HS-5 (cell line): Measurements from ENCODE around the gene ATP2C2.
"Not testable (repeated sequence)": the region's sequence is repeated elsewhere in the genome, so short reads cannot be mapped to it uniquely, and the experiment has no call there.

Experiments
- DNase-seq: peaks from one replicate; pipeline ENCODE4 v3.0.0-alpha.2; 2012; ENCODE audit warnings: low read depth

Gene ATP2C2

GRCh38 chr16:84367297-84367680 lies 1.0 kb upstream of the ATP2C2 start:
- DNase-seq, result no peak

- no peak for DNase-seq
Observed at GRCh38 chr16:84367750-84368307, 509 bp upstream of the ATP2C2 start.

GRCh38 chr16:84369105-84369504 lies 767 bp downstream of the ATP2C2 start:
- DNase-seq, result no peak

- no peak for DNase-seq
Observed at GRCh38 chr16:84369938-84370627, 1.7 kb downstream of the ATP2C2 start.

GRCh38 chr16:84370723-84371552 lies 2.6 kb downstream of the ATP2C2 start:
- DNase-seq, result no peak

- DNase-seq, result no peak
Observed at GRCh38 chr16:84371553-84371865, 3.2 kb downstream of the ATP2C2 start.

- DNase-seq, result no peak
Observed at GRCh38 chr16:84373907-84374489, 5.7 kb downstream of the ATP2C2 start.

GRCh38 chr16:84378099-84378498 lies 9.8 kb downstream of the ATP2C2 start:
- DNase-seq, result no peak

GRCh38 chr16:84378567-84378966 lies 10.2 kb downstream of the ATP2C2 start:
- DNase-seq, result no peak

GRCh38 chr16:84379008-84379708 lies 10.8 kb downstream of the ATP2C2 start:
- no peak for DNase-seq

- DNase-seq, result no peak
Observed at GRCh38 chr16:84379709-84380362, 11.5 kb downstream of the ATP2C2 start.

GRCh38 chr16:84380405-84380804 lies 12.1 kb downstream of the ATP2C2 start:
- DNase-seq, result no peak

- no peak for DNase-seq
Observed at GRCh38 chr16:84382396-84382795, 14.1 kb downstream of the ATP2C2 start.

GRCh38 chr16:84383106-84383505 lies 14.8 kb downstream of the ATP2C2 start:
- DNase-seq, result no peak

- DNase-seq, result no peak
Observed at GRCh38 chr16:84386047-84386446, 17.7 kb downstream of the ATP2C2 start.

- DNase-seq, result no peak
Observed at GRCh38 chr16:84387021-84387420, 18.7 kb downstream of the ATP2C2 start.

GRCh38 chr16:84390131-84390785 lies 21.9 kb downstream of the ATP2C2 start:
- no peak for DNase-seq

- DNase-seq, result no peak
Observed at GRCh38 chr16:84391151-84392030, 23.1 kb downstream of the ATP2C2 start.

GRCh38 chr16:84392031-84392360 lies 23.7 kb downstream of the ATP2C2 start:
- DNase-seq, result no peak

- not testable (repeated sequence) for DNase-seq
Observed at GRCh38 chr16:84396082-84396481, 27.7 kb downstream of the ATP2C2 start.
